ENCODE data around the gene AFF2. TPM values are rescaled to one million over a fixed set of nuclear protein-coding genes. Genes with fewer than 3 reads are reported as not detected.

The AFF2 gene
- total and polyA plus RNA-seq, 2 donors from 2014 or later = 0.09 to 5.7 TPM

- Histone ChIP-seq H3K9me3 (ENCODE audit: control insufficient read depth in 2 of 3, insufficient read depth in 1 of 3, low read length in 3 of 3) (no peaks in the 10 kb centered on the region), H3K4me3 (ENCODE audit: low read length in 3 of 3) (no peak overlapping the region), H3K27me3 (ENCODE audit: control insufficient read depth, insufficient read depth, low read length) (no peaks in the 10 kb centered on the region), H3K9ac (ENCODE audit: low read length in 3 of 3) (no peak overlapping the region), H3K4me1 (ENCODE audit: control insufficient read depth in 2 of 3, insufficient read depth in 2 of 3, low read depth in 1 of 3, low read length in 3 of 3) (no peaks in the 10 kb centered on the region), H3K36me3 (ENCODE audit: control insufficient read depth in 2 of 3, insufficient read depth in 3 of 3, low read length in 3 of 3) (no peaks in the 10 kb centered on the region), H3K27ac (ENCODE audit: low read depth in 2 of 2, low read length in 2 of 2) (no peak overlapping the region)
- intact Hi-C loops (cut with DNase I) = no loop called here
- no peak for DNase-seq
- TF ChIP-seq CTCF (IDR thresholded peaks at IDR 0.05; ENCODE audit: borderline replicate concordance, extremely low read depth, insufficient read depth) = no peak
- FAIRE-seq = no peak
Measured at GRCh38 chrX:148811236-148811635, 310.8 kb downstream of the AFF2 start.

GRCh38 chrX:148813422-148813821 is 313.0 kb downstream of the AFF2 start:
- Histone ChIP-seq H3K9me3 (ENCODE audit: control insufficient read depth in 2 of 3, insufficient read depth in 1 of 3, low read length in 3 of 3) (no peaks in the 10 kb centered on the region), H3K27me3 (ENCODE audit: control insufficient read depth, insufficient read depth, low read length) (no peaks in the 10 kb centered on the region), H3K4me3 (ENCODE audit: low read length in 3 of 3) (no peak overlapping the region), H3K27ac (ENCODE audit: low read depth in 2 of 2, low read length in 2 of 2) (no peak overlapping the region), H3K36me3 (ENCODE audit: control insufficient read depth in 2 of 3, insufficient read depth in 3 of 3, low read length in 3 of 3) (no peaks in the 10 kb centered on the region), H3K4me1 (ENCODE audit: control insufficient read depth in 2 of 3, insufficient read depth in 2 of 3, low read depth in 1 of 3, low read length in 3 of 3) (no peaks in the 10 kb centered on the region), H3K9ac (ENCODE audit: low read length in 3 of 3) (no peak overlapping the region)
- intact Hi-C loops (cut with DNase I) = no loop called here
- FAIRE-seq (no peak), DNase-seq (no peak)
- no peak for TF ChIP-seq CTCF (IDR thresholded peaks at IDR 0.05; ENCODE audit: borderline replicate concordance, extremely low read depth, insufficient read depth)

GRCh38 chrX:148813967-148814366 is 313.6 kb downstream of the AFF2 start:
- Histone ChIP-seq H3K9me3 (ENCODE audit: control insufficient read depth in 2 of 3, insufficient read depth in 1 of 3, low read length in 3 of 3) (no peaks in the 10 kb centered on the region), H3K27ac (ENCODE audit: low read depth in 2 of 2, low read length in 2 of 2) (no peak overlapping the region), H3K36me3 (ENCODE audit: control insufficient read depth in 2 of 3, insufficient read depth in 3 of 3, low read length in 3 of 3) (no peaks in the 10 kb centered on the region), H3K4me1 (ENCODE audit: control insufficient read depth in 2 of 3, insufficient read depth in 2 of 3, low read depth in 1 of 3, low read length in 3 of 3) (no peaks in the 10 kb centered on the region), H3K4me3 (ENCODE audit: low read length in 3 of 3) (no peak overlapping the region), H3K9ac (ENCODE audit: low read length in 3 of 3) (no peak overlapping the region), H3K27me3 (ENCODE audit: control insufficient read depth, insufficient read depth, low read length) (no peaks in the 10 kb centered on the region)
- intact Hi-C loops (cut with DNase I) = no loop called here
- TF ChIP-seq CTCF (IDR thresholded peaks at IDR 0.05; ENCODE audit: borderline replicate concordance, extremely low read depth, insufficient read depth) = no peak
- FAIRE-seq (no peak), DNase-seq (no peak)
